Measurements from ENCODE around the gene OSBP. TPM values are rescaled to one million over a fixed set of nuclear protein-coding genes. Genes with fewer than 3 reads are reported as not detected.
"Not testable (repeated sequence)": the region's sequence is repeated elsewhere in the genome, so short reads cannot be mapped to it uniquely, and the experiment has no call there.

Gene OSBP
- total RNA-seq, 2 donors from 2014 or later = 24.8 to 25.7 TPM

DNA sequence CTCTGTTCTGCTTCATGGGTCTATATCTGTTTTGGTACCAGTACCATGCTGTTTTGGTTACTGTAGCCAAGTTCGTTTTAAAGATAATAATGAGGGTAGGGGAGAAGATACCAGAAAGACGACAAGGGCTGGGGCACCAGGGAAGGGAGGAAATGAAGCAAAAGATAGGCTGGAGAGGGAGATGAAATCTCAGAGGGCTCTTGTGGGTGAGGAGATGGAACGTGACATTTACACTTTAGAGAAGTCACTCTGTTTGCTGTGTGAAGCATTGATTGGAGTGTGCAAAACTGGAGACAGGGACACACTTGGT, 70.8 kb downstream of the OSBP start:
- Histone ChIP-seq H3K36me3 (no peaks in the 10 kb centered on the region), H3K27me3 (no peaks in the 10 kb centered on the region), H3K4me1 (peaks cover 0 to 6% of the 10 kb centered on the region in 2 donors), H3K4me3 (no peak overlapping the region), H3K27ac (no peak overlapping the region), H3K9me3 (no peaks in the 10 kb centered on the region)
- no peak for TF ChIP-seq CTCF (IDR thresholded peaks at IDR 0.05)
- no peak for DNase-seq (ENCODE audit: low spot score)

GRCh38 chr11:59543713-59544112, 71.9 kb downstream of the OSBP start:
- H3K27me3 ChIP-seq; H3K36me3 ChIP-seq; H3K27ac ChIP-seq; H3K4me1 ChIP-seq; H3K4me3 ChIP-seq; H3K9me3 ChIP-seq; DNase-seq (ENCODE audit: low spot score): not testable (repeated sequence)

GRCh38 chr11:59542142-59542810, 73.3 kb downstream of the OSBP start:
- Histone ChIP-seq H3K4me3 (no peak overlapping the region), H3K9me3 (no peaks in the 10 kb centered on the region), H3K36me3 (no peaks in the 10 kb centered on the region), H3K4me1 (no peaks in the 10 kb centered on the region), H3K27ac (no peak overlapping the region), H3K27me3 (no peaks in the 10 kb centered on the region)
- DNase-seq (ENCODE audit: low spot score) = no peak
- no peak for TF ChIP-seq CTCF (IDR thresholded peaks at IDR 0.05)

DNA sequence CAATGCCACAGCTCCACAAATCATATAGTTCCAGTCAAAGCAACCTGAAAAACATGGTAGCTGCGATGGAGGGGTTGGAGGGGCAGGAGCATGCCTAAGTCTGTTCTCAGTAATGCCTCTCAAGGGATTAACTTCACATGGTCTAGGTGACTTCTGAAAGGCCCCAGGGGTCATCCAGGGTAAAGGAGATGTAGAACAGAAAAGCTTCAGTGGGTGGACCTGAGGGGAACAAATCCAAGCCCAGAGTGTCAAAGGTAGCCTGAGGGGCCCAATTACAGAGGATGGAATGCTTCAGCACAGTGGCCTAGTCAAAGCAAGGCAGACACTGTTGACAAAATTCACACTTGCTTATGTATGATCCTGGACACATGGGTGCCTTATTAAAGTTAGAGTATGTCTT, 80.9 kb downstream of the OSBP start:
- no peak for TF ChIP-seq CTCF (IDR thresholded peaks at IDR 0.05)
- H3K4me3 ChIP-seq = no peak overlapping the region
- no peak overlapping the region for H3K27ac ChIP-seq
- peaks cover 0 to 5% of the 10 kb centered on the region in 2 donors for H3K4me1 ChIP-seq
- no peak for DNase-seq (ENCODE audit: low spot score)
- H3K27me3 ChIP-seq = no peaks in the 10 kb centered on the region
- H3K36me3 ChIP-seq = no peaks in the 10 kb centered on the region
- H3K9me3 ChIP-seq = no peaks in the 10 kb centered on the region

GRCh38 chr11:59532620-59533019, 83.0 kb downstream of the OSBP start:
- Histone ChIP-seq H3K27ac (no peak overlapping the region), H3K36me3 (no peaks in the 10 kb centered on the region), H3K27me3 (no peaks in the 10 kb centered on the region), H3K4me1 (peaks cover 0 to 5% of the 10 kb centered on the region in 2 donors), H3K4me3 (no peak overlapping the region), H3K9me3 (no peaks in the 10 kb centered on the region)
- no peak for TF ChIP-seq CTCF (IDR thresholded peaks at IDR 0.05)
- no peak for DNase-seq (ENCODE audit: low spot score)

DNA sequence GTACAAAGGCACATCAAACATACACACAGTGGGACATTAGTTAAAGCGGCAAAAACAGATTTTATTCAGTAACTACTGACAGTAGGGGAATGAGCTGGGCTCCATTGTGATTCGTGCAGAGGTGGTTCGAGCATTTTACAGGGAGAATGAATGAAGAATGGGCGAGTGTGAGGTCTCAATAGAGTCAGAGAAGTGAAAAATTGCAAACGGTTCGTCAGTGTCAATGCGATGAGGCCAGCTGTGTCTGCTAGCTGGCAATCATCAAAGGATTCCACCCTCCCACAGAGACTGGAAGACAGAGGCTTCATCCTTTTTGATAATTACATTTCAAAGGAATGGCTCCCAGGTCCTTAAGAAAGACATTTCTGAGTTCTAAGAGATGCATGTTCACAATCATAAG, 86.9 kb downstream of the OSBP start:
- no peaks in the 10 kb centered on the region for H3K9me3 ChIP-seq
- no peaks in the 10 kb centered on the region for H3K4me1 ChIP-seq
- no peaks in the 10 kb centered on the region for H3K36me3 ChIP-seq
- no peaks in the 10 kb centered on the region for H3K27me3 ChIP-seq
- no peak for DNase-seq (ENCODE audit: low spot score)
- no peak for TF ChIP-seq CTCF (IDR thresholded peaks at IDR 0.05)
- no peak overlapping the region for H3K4me3 ChIP-seq
- H3K27ac ChIP-seq = no peak overlapping the region

Small RNAs within 50 kb of the gene (microRNA-seq; reads per million reads assigned to microRNA genes)
- 0 reads per million in 2 donors for gene MIR3162 (ENCODE audit: borderline number of aligned reads in 2 of 2, borderline replicate concordance in 1 of 2)

Other genes with a start within 250 kb of the OSBP start
- not detected for gene OR5A2, start 189.4 kb downstream of the OSBP start, total RNA-seq
- gene OR5A1, start 179.3 kb downstream of the OSBP start, total RNA-seq = not detected
- not detected for gene OR4D6, start 158.8 kb downstream of the OSBP start, total RNA-seq
- not detected for gene OR4D10, start 142.5 kb downstream of the OSBP start, total RNA-seq
- not detected for gene OR4D11, start 112.2 kb downstream of the OSBP start, total RNA-seq
- not detected for gene OR4D9, start 104.2 kb downstream of the OSBP start, total RNA-seq
- gene PATL1, start 53.3 kb upstream of the OSBP start, total RNA-seq = 10 to 100 TPM; 13.2 to 22.1 TPM
- not detected for gene OR10V1, start 98.1 kb upstream of the OSBP start, total RNA-seq
- gene STX3, start 139.6 kb upstream of the OSBP start, total RNA-seq = 10 to 100 TPM; 10.3 to 18.1 TPM
- gene MRPL16, start 195.0 kb upstream of the OSBP start, total RNA-seq = 10 to 100 TPM; 41.9 to 78.5 TPM
- gene CBLIF, start 229.7 kb upstream of the OSBP start, total RNA-seq = not detected

All from right atrium auricular region (tissue), 2 donors.